Measurements from ENCODE around the gene SCAPER. TPM values are rescaled to one million over a fixed set of nuclear protein-coding genes. Genes with fewer than 3 reads are reported as not detected.
A peak's percentile ranks its signal among the peaks of the same experiment; 100 is the strongest.

SCAPER gene
- total RNA-seq, 3 donors from 2014 or later = 15.8 to 33.1 (median 33.0) TPM

- peak; percentile 85 for ATAC-seq
- DNase-seq = peak in 2 of 3 donors; percentile 52 to 64
- H3K4me1 ChIP-seq (ENCODE audit: low read depth) = peaks cover 2% of the 10 kb centered on the region
- TF ChIP-seq, protein P1, sequence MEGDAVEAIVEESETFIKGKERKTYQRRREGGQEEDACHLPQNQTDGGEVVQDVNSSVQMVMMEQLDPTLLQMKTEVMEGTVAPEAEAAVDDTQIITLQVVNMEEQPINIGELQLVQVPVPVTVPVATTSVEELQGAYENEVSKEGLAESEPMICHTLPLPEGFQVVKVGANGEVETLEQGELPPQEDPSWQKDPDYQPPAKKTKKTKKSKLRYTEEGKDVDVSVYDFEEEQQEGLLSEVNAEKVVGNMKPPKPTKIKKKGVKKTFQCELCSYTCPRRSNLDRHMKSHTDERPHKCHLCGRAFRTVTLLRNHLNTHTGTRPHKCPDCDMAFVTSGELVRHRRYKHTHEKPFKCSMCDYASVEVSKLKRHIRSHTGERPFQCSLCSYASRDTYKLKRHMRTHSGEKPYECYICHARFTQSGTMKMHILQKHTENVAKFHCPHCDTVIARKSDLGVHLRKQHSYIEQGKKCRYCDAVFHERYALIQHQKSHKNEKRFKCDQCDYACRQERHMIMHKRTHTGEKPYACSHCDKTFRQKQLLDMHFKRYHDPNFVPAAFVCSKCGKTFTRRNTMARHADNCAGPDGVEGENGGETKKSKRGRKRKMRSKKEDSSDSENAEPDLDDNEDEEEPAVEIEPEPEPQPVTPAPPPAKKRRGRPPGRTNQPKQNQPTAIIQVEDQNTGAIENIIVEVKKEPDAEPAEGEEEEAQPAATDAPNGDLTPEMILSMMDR (IDR thresholded peaks at IDR 0.05) = peak; percentile 30
- no peaks in the 10 kb centered on the region for H3K9me3 ChIP-seq
- H3K36me3 ChIP-seq (ENCODE audit: low read depth) = no peaks in the 10 kb centered on the region
- intact Hi-C loops (cut with DNase I, micrococcal nuclease) = loop anchor here in 1 of 2 donors (10.0 kb wide), 1 partner anchor 145 kb away; no protein-coding TSS in a partner anchor
- no peak overlapping the region for H3K4me3 ChIP-seq
Measured at GRCh38 chr15:76330080-76330680, 575.0 kb downstream of the SCAPER start.

GRCh38 chr15:76328958-76329357, 576.2 kb downstream of the SCAPER start:
- Histone ChIP-seq H3K9me3 (no peaks in the 10 kb centered on the region), H3K4me3 (no peak overlapping the region), H3K36me3 (ENCODE audit: low read depth) (no peaks in the 10 kb centered on the region), H3K4me1 (ENCODE audit: low read depth) (no peaks in the 10 kb centered on the region)
- DNase-seq (no peak), ATAC-seq (no peak)
- TF ChIP-seq, protein P1 (IDR thresholded peaks at IDR 0.05) = no peak
- intact Hi-C loops (cut with DNase I, micrococcal nuclease) = loop anchor here in 1 of 2 donors (10.0 kb wide), 1 partner anchor 124 kb away; no protein-coding TSS in a partner anchor

GRCh38 chr15:76328106-76328696, 576.9 kb downstream of the SCAPER start:
- no peak overlapping the region for H3K4me3 ChIP-seq
- no peaks in the 10 kb centered on the region for H3K36me3 ChIP-seq (ENCODE audit: low read depth)
- intact Hi-C loops (cut with DNase I, micrococcal nuclease) = loop anchor here in 1 of 2 donors (10.0 kb wide), 1 partner anchor 123 kb away; no protein-coding TSS in a partner anchor
- TF ChIP-seq, protein P1 (IDR thresholded peaks at IDR 0.05) = no peak
- no peak for ATAC-seq
- no peaks in the 10 kb centered on the region for H3K9me3 ChIP-seq
- no peaks in the 10 kb centered on the region for H3K4me1 ChIP-seq (ENCODE audit: low read depth)
- DNase-seq = no peak

- Histone ChIP-seq H3K36me3 (ENCODE audit: low read depth) (no peaks in the 10 kb centered on the region), H3K4me1 (ENCODE audit: low read depth) (no peaks in the 10 kb centered on the region), H3K9me3 (no peaks in the 10 kb centered on the region), H3K4me3 (no peak overlapping the region)
- DNase-seq (no peak), ATAC-seq (no peak)
- TF ChIP-seq, protein P1 (IDR thresholded peaks at IDR 0.05) = no peak
- intact Hi-C loops (cut with DNase I, micrococcal nuclease) = loop anchor here in 1 of 2 donors (10.0 kb wide), 1 partner anchor 123 kb away; no protein-coding TSS in a partner anchor
Measured at GRCh38 chr15:76327191-76328105, 577.7 kb downstream of the SCAPER start.

DNA sequence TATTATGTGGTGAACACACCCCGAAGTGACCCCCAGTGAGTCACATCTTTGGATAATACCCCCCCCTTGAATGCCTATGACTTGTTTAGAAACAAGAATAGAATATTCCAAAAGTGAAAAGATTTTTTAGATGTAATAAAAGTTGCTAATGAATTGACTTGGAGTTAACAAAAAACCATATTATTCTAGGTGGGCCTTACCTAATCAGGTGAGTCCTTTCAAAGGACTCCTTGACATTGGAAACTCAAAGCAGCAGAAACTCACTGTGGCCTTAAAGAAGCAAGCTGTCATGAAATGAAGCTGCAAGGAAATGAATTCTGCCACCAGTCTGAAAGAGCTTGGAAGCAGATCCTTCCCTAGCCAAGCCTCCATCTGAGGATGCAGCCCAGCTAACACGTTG, 579.4 kb downstream of the SCAPER start:
- ATAC-seq = no peak
- intact Hi-C loops (cut with DNase I, micrococcal nuclease) = loop anchor here in 1 of 2 donors (10.0 kb wide), 1 partner anchor 121 kb away; no protein-coding TSS in a partner anchor

More for the DNA sequence above, 579.4 kb downstream of the SCAPER start:
- H3K4me3 ChIP-seq = no peak overlapping the region
- no peak for DNase-seq
- H3K36me3 ChIP-seq (ENCODE audit: low read depth) = no peaks in the 10 kb centered on the region
- H3K4me1 ChIP-seq (ENCODE audit: low read depth) = no peaks in the 10 kb centered on the region
- no peaks in the 10 kb centered on the region for H3K9me3 ChIP-seq
- TF ChIP-seq, protein P1 (IDR thresholded peaks at IDR 0.05) = no peak
